Panc1 (cell line): Measurements from ENCODE around the gene BCORL1. TPM values are rescaled to one million over a fixed set of nuclear protein-coding genes. Genes with fewer than 3 reads are reported as not detected.

Experiments
- ATAC-seq: fragments of 200-7000 bp; cut with Tn5 transposase; 2 replicates; pipeline ENCODE4 v1.9.1; 2020; ENCODE audit warnings: mild to moderate bottlenecking, moderate library complexity
- BruUV-seq: library from RNA; stranded (reverse); fragments of 400-500 nt; replicated peaks from 2 replicates; lab custom pipeline; 2021; lab: Mats Ljungman, UMichigan
- CTCF ChIA-PET: fragments of 300-600 bp; sonication (Branson Sonifier 250); formaldehyde crosslinking; loops from one replicate; lab custom pipeline; 2022; ENCODE audit warnings: antibody characterized with exemption; lab: Charles Lee
- POLR2A ChIA-PET: fragments of 300-600 bp; sonication (Branson Sonifier 250); formaldehyde crosslinking; loops from one replicate; lab custom pipeline; 2022; ENCODE audit warnings: antibody characterized with exemption; lab: Charles Lee
- DNase-seq: peaks from one replicate; pipeline ENCODE4 v3.0.0-alpha.2; 2010; ENCODE audit warnings: low read depth, low spot score
- H3K27ac ChIP-seq: 2 replicates; pipeline ENCODE4 v1.5.1; 2011; ENCODE audit warnings: mild to moderate bottlenecking, low read length, inconsistent platforms
- H3K27me3 ChIP-seq: fragments of 200-500 bp; sonication (Bioruptor generic); 2 replicates; pipeline ENCODE4 v1.6.0; 2014; ENCODE audit warnings: low read length, inconsistent platforms; ENCODE audit not compliant: control insufficient read depth, insufficient read depth
- H3K36me3 ChIP-seq: fragments of 200-500 bp; sonication (Bioruptor generic); 2 replicates; pipeline ENCODE4 v1.5.1; 2014; ENCODE audit warnings: inconsistent platforms, mild to moderate bottlenecking, low read length, moderate library complexity; ENCODE audit not compliant: control insufficient read depth, insufficient read depth
- H3K4me1 ChIP-seq: 2 replicates; pipeline ENCODE4 v1.5.1; 2011; ENCODE audit warnings: inconsistent platforms, mild to moderate bottlenecking, low read length, moderate library complexity; ENCODE audit not compliant: control insufficient read depth, insufficient read depth
- H3K4me3 ChIP-seq, 2 experiments: 2 replicates each; pipeline ENCODE4 v1.5.1; 2011 to 2012; ENCODE audit warnings: low read depth in 2 of 2, low read length in 2 of 2, mild to moderate bottlenecking in 2 of 2, inconsistent platforms in 1 of 2, moderate library complexity in 1 of 2
- H3K9me3 ChIP-seq: fragments of 200-500 bp; sonication (Bioruptor generic); 2 replicates; pipeline ENCODE4 v1.5.1; 2014; ENCODE audit warnings: low read depth, mild to moderate bottlenecking, inconsistent platforms, low read length, moderate library complexity; ENCODE audit not compliant: control insufficient read depth, insufficient read depth
- POLR2AphosphoS5 ChIP-seq: IDR thresholded peaks from 2 replicates; pipeline ENCODE4 v1.6.1; 2012; ENCODE audit warnings: mild to moderate bottlenecking, low read depth, low read length, moderate library complexity
- SIN3A ChIP-seq: IDR thresholded peaks from 2 replicates; pipeline ENCODE4 v1.6.1; 2012; ENCODE audit warnings: low read depth, mild to moderate bottlenecking, low read length, moderate library complexity, borderline replicate concordance; ENCODE audit not compliant: insufficient read depth
- TCF7L2 ChIP-seq: IDR thresholded peaks from 2 replicates; pipeline ENCODE4 v1.6.1; 2011; ENCODE audit warnings: mild to moderate bottlenecking, low read depth, low read length, inconsistent platforms
- in situ Hi-C: cut with HindIII; loops from 2 replicates; pipeline ENCODE4 v1.10.0; 2016; ENCODE audit warnings: low sequenced_read_pairs, low pct_unique_long_range_greater_than_20kb
- intact Hi-C: fragments of 100-400 bp; cut with micrococcal nuclease; formaldehyde crosslinking; loops from one replicate; pipeline ENCODE4 v1.10.0; 2022; ENCODE audit not compliant: unreplicated experiment
- total RNA-seq: library from RNA; stranded (reverse); gene quantifications from one replicate; pipeline ENCODE4 v1.2.1, GENCODE V29; 2021; ENCODE audit not compliant: unreplicated experiment
- TF ChIP-seq, protein P1 (sequence below): fragments of 450-650 bp; IDR thresholded peaks from 2 replicates; pipeline ENCODE4 v1.5.1; 2017; ENCODE audit warnings: mild to moderate bottlenecking
- TF ChIP-seq, protein P2 (sequence below), 2 experiments: IDR thresholded peaks; 2 replicates each; pipeline ENCODE4 v1.6.1; 2011 to 2012; ENCODE audit warnings: low read depth in 2 of 2, control low read depth in 1 of 2, low read length in 1 of 2, mild to moderate bottlenecking in 1 of 2, moderate library complexity in 1 of 2; ENCODE audit not compliant: insufficient read depth in 1 of 2

BCORL1 gene
- total RNA-seq, 1 experiment from 2014 or later, result 67.4 TPM

DNA sequence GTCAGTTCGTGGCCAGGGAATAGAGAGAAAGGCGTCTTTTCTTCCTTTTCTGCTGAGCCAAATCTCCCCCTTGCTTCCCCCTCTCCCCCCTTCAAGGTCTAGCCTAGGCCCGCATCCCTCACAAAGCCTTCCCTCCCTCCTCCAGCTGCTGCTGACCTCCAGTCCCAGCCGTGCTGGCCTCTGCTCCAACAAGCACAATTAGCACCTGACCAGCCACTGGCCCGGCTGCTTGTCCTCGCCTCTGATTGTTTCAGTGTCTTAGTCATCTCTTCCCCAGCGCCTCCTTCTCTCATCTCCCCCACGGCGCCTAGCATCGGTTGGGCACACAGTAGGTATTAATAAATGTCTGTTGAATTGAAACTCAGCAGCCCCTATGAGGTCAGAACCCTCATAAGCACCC, 123.6 kb downstream of the BCORL1 start:
- POLR2A ChIA-PET, result interaction anchor here (0.6 kb wide), 1 partner anchor 9 kb away, joined by 4 read pairs; no protein-coding TSS in a partner anchor
- no peak for ATAC-seq
- H3K4me1 ChIP-seq, result peaks cover 38% of the 10 kb centered on the region
- H3K9me3 ChIP-seq, result no peaks in the 10 kb centered on the region
- H3K27ac ChIP-seq, result peak overlapping the region; percentile 46
- H3K27me3 ChIP-seq, result no peaks in the 10 kb centered on the region
- intact Hi-C loops (no loop called here), in situ Hi-C loops (no loop called here)
- CTCF ChIA-PET, result no interaction called here
- no peak overlapping the region for H3K4me3 ChIP-seq
- DNase-seq, result no peak
- TF ChIP-seq TCF7L2 (no peak), POLR2AphosphoS5 (no peak), SIN3A (no peak)
- TF ChIP-seq, protein P1, sequence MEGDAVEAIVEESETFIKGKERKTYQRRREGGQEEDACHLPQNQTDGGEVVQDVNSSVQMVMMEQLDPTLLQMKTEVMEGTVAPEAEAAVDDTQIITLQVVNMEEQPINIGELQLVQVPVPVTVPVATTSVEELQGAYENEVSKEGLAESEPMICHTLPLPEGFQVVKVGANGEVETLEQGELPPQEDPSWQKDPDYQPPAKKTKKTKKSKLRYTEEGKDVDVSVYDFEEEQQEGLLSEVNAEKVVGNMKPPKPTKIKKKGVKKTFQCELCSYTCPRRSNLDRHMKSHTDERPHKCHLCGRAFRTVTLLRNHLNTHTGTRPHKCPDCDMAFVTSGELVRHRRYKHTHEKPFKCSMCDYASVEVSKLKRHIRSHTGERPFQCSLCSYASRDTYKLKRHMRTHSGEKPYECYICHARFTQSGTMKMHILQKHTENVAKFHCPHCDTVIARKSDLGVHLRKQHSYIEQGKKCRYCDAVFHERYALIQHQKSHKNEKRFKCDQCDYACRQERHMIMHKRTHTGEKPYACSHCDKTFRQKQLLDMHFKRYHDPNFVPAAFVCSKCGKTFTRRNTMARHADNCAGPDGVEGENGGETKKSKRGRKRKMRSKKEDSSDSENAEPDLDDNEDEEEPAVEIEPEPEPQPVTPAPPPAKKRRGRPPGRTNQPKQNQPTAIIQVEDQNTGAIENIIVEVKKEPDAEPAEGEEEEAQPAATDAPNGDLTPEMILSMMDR, result no peak
- TF ChIP-seq, protein P2, sequence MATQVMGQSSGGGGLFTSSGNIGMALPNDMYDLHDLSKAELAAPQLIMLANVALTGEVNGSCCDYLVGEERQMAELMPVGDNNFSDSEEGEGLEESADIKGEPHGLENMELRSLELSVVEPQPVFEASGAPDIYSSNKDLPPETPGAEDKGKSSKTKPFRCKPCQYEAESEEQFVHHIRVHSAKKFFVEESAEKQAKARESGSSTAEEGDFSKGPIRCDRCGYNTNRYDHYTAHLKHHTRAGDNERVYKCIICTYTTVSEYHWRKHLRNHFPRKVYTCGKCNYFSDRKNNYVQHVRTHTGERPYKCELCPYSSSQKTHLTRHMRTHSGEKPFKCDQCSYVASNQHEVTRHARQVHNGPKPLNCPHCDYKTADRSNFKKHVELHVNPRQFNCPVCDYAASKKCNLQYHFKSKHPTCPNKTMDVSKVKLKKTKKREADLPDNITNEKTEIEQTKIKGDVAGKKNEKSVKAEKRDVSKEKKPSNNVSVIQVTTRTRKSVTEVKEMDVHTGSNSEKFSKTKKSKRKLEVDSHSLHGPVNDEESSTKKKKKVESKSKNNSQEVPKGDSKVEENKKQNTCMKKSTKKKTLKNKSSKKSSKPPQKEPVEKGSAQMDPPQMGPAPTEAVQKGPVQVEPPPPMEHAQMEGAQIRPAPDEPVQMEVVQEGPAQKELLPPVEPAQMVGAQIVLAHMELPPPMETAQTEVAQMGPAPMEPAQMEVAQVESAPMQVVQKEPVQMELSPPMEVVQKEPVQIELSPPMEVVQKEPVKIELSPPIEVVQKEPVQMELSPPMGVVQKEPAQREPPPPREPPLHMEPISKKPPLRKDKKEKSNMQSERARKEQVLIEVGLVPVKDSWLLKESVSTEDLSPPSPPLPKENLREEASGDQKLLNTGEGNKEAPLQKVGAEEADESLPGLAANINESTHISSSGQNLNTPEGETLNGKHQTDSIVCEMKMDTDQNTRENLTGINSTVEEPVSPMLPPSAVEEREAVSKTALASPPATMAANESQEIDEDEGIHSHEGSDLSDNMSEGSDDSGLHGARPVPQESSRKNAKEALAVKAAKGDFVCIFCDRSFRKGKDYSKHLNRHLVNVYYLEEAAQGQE (IDR thresholded peaks at IDR 0.05; ENCODE audit: insufficient read depth in 1 of 2, low read depth in 2 of 2, low read length in 1 of 2), result no peak
- H3K36me3 ChIP-seq, result no peaks in the 10 kb centered on the region
- BruUV-seq, result no TSS peak

Other genes with a start within 250 kb of the BCORL1 start
- not detected for gene XPNPEP2, start 243.7 kb upstream of the BCORL1 start, total RNA-seq
- gene SASH3, start 202.7 kb upstream of the BCORL1 start, total RNA-seq, result 0.33 TPM
- gene ZDHHC9, start 138.7 kb upstream of the BCORL1 start, total RNA-seq, result 57.2 TPM
- 64.2 TPM for gene UTP14A, start 76.5 kb upstream of the BCORL1 start, total RNA-seq
- gene ELF4, start 127.9 kb downstream of the BCORL1 start, total RNA-seq, result 48.0 TPM
- 96.6 TPM for gene AIFM1, start 183.2 kb downstream of the BCORL1 start, total RNA-seq
- 2.2 TPM for gene RAB33A, start 189.3 kb downstream of the BCORL1 start, total RNA-seq